NCI-H2227 (cell line): ENCODE data around the gene CHAF1A.

Source experiments
- DNase-seq: peaks from one replicate; lab custom pipeline; 2025; ENCODE audit not compliant: unreplicated experiment; lab: John Stamatoyannopoulos, UW

Gene CHAF1A

GRCh38 chr19:4453232-4454179 is 51.1 kb downstream of the CHAF1A start:
- no peak for DNase-seq

GRCh38 chr19:4454747-4455718 is 52.6 kb downstream of the CHAF1A start:
- no peak for DNase-seq

- DNase-seq, result peak; percentile 55
Measured at GRCh38 chr19:4455719-4456475, 53.5 kb downstream of the CHAF1A start.

GRCh38 chr19:4456476-4456842 is 54.0 kb downstream of the CHAF1A start:
- peak; percentile 67 for DNase-seq

- DNase-seq, result peak; percentile 69
Measured at GRCh38 chr19:4456843-4457653, 54.6 kb downstream of the CHAF1A start.

GRCh38 chr19:4457654-4458395 is 55.4 kb downstream of the CHAF1A start, which contains the start of gene UBXN6:
Gene UBXN6, minus strand, starts transcription at chr19:4457794. Its CDS starts 97 bp downstream, at chr19:4457697.
- DNase-seq, result peak; percentile 98

GRCh38 chr19:4464815-4465581 is 62.6 kb downstream of the CHAF1A start:
- DNase-seq, result no peak

- DNase-seq, result no peak
Measured at GRCh38 chr19:4467835-4468234, 65.4 kb downstream of the CHAF1A start.

- peak; percentile 99 for DNase-seq
Measured at GRCh38 chr19:4471403-4472173, 69.1 kb downstream of the CHAF1A start.

- no peak for DNase-seq
Measured at GRCh38 chr19:4472174-4472974, 69.9 kb downstream of the CHAF1A start, which contains the start of gene HDGFL2. Gene HDGFL2, plus strand, starts transcription at chr19:4472297. Its CDS starts 54 bp downstream, at chr19:4472351.

- no peak for DNase-seq
Measured at GRCh38 chr19:4473011-4473762, 70.7 kb downstream of the CHAF1A start.

GRCh38 chr19:4473763-4474513 is 71.5 kb downstream of the CHAF1A start:
- DNase-seq, result no peak

GRCh38 chr19:4474514-4475022 is 72.1 kb downstream of the CHAF1A start:
- DNase-seq, result peak; percentile 84

GRCh38 chr19:4477034-4477801 is 74.8 kb downstream of the CHAF1A start:
- DNase-seq, result no peak
